ENCODE results near the gene PATJ. TPM values are rescaled to one million over a fixed set of nuclear protein-coding genes. Genes with fewer than 3 reads are reported as not detected.
"Not testable (repeated sequence)": the region's sequence is repeated elsewhere in the genome, so short reads cannot be mapped to it uniquely, and the experiment has no call there.

PATJ gene
- polyA plus RNA-seq, 3 donors, result 36.1 to 55.6 (median 36.4) TPM

GRCh38 chr1:61743431-61743705, 1.1 kb downstream of the PATJ start:
- no peak for DNase-seq (ENCODE audit: extremely low read depth in 1 of 11, low read depth in 9 of 11, low spot score in 4 of 11)

- no peak for DNase-seq (ENCODE audit: extremely low read depth in 1 of 11, low read depth in 9 of 11, low spot score in 4 of 11)
These were observed 1.7 kb downstream of the PATJ start for GRCh38 chr1:61743716-61744580.

- peak in 2 of 11 donors; percentile 12 to 41 for DNase-seq (ENCODE audit: extremely low read depth in 1 of 11, low read depth in 9 of 11, low spot score in 4 of 11)
These were observed 4.5 kb downstream of the PATJ start for GRCh38 chr1:61746813-61747212.

- no peak for DNase-seq (ENCODE audit: extremely low read depth in 1 of 11, low read depth in 9 of 11, low spot score in 4 of 11)
These were observed 6.3 kb downstream of the PATJ start for GRCh38 chr1:61748566-61748965.

GRCh38 chr1:61749574-61749973, 7.3 kb downstream of the PATJ start:
- DNase-seq (ENCODE audit: extremely low read depth in 1 of 11, low read depth in 9 of 11, low spot score in 4 of 11), result no peak

- DNase-seq (ENCODE audit: extremely low read depth in 1 of 11, low read depth in 9 of 11, low spot score in 4 of 11), result no peak
These were observed 10.7 kb downstream of the PATJ start for GRCh38 chr1:61752921-61753389.

- DNase-seq (ENCODE audit: extremely low read depth in 1 of 11, low read depth in 9 of 11, low spot score in 4 of 11), result no peak
These were observed 11.8 kb downstream of the PATJ start for GRCh38 chr1:61753998-61754508.

GRCh38 chr1:61754545-61754944, 12.3 kb downstream of the PATJ start:
- no peak for DNase-seq (ENCODE audit: extremely low read depth in 1 of 11, low read depth in 9 of 11, low spot score in 4 of 11)

GRCh38 chr1:61756773-61757172, 14.5 kb downstream of the PATJ start:
- DNase-seq (ENCODE audit: extremely low read depth in 1 of 11, low read depth in 9 of 11, low spot score in 4 of 11), result no peak

- DNase-seq (ENCODE audit: extremely low read depth in 1 of 11, low read depth in 9 of 11, low spot score in 4 of 11), result no peak
These were observed 15.7 kb downstream of the PATJ start for GRCh38 chr1:61757950-61758349.

GRCh38 chr1:61770131-61770530, 27.9 kb downstream of the PATJ start:
- no peak for DNase-seq (ENCODE audit: extremely low read depth in 1 of 11, low read depth in 9 of 11, low spot score in 4 of 11)

- no peak for DNase-seq (ENCODE audit: extremely low read depth in 1 of 11, low read depth in 9 of 11, low spot score in 4 of 11)
These were observed 33.8 kb downstream of the PATJ start for GRCh38 chr1:61776091-61776490.

- no peak for DNase-seq (ENCODE audit: extremely low read depth in 1 of 11, low read depth in 9 of 11, low spot score in 4 of 11)
These were observed 37.0 kb downstream of the PATJ start for GRCh38 chr1:61779231-61779630.

GRCh38 chr1:61781151-61781550, 38.9 kb downstream of the PATJ start:
- DNase-seq (ENCODE audit: extremely low read depth in 1 of 11, low read depth in 9 of 11, low spot score in 4 of 11), result no peak

GRCh38 chr1:61782771-61783170, 40.5 kb downstream of the PATJ start:
- no peak for DNase-seq (ENCODE audit: extremely low read depth in 1 of 11, low read depth in 9 of 11, low spot score in 4 of 11)

- no peak for DNase-seq (ENCODE audit: extremely low read depth in 1 of 11, low read depth in 9 of 11, low spot score in 4 of 11)
These were observed 42.4 kb downstream of the PATJ start for GRCh38 chr1:61784726-61785125.

- no peak for DNase-seq (ENCODE audit: extremely low read depth in 1 of 11, low read depth in 9 of 11, low spot score in 4 of 11)
These were observed 48.6 kb downstream of the PATJ start for GRCh38 chr1:61790837-61791236.

- DNase-seq (ENCODE audit: extremely low read depth in 1 of 11, low read depth in 9 of 11, low spot score in 4 of 11), result no peak
These were observed 54.9 kb downstream of the PATJ start for GRCh38 chr1:61797045-61797755.

- DNase-seq (ENCODE audit: extremely low read depth in 1 of 11, low read depth in 9 of 11, low spot score in 4 of 11), result not testable (repeated sequence)
These were observed 58.8 kb downstream of the PATJ start for GRCh38 chr1:61801047-61801446.

- DNase-seq (ENCODE audit: extremely low read depth in 1 of 11, low read depth in 9 of 11, low spot score in 4 of 11), result no peak
These were observed 65.4 kb downstream of the PATJ start for GRCh38 chr1:61807606-61808140.
